Neural progenitor cell (in vitro differentiated cells): ENCODE measurements around the gene ADAM22. TPM values are rescaled to one million over a fixed set of nuclear protein-coding genes. Genes with fewer than 3 reads are reported as not detected.

Source experiments
- DNase-seq: peaks from one replicate; pipeline ENCODE4 v3.0.0-alpha.2; 2016; ENCODE audit warnings: low spot score
- H2AFZ ChIP-seq: fragments of 200-600 bp; sonication (generic); replicated peaks from 2 replicates; pipeline ENCODE4 v1.6.1; 2016; ENCODE audit warnings: antibody characterized with exemption
- H3F3A ChIP-seq: fragments of 200-600 bp; sonication (generic); 2 replicates; pipeline ENCODE4 v1.6.1; 2016; ENCODE audit warnings: antibody characterized with exemption, low read depth
- H3K27ac ChIP-seq: fragments of 200-600 bp; sonication (generic); 2 replicates; pipeline ENCODE4 v1.5.1; 2016; ENCODE audit warnings: mild to moderate bottlenecking
- H3K27me3 ChIP-seq: fragments of 200-600 bp; sonication (generic); 2 replicates; pipeline ENCODE4 v1.6.1; 2016; ENCODE audit warnings: mild to moderate bottlenecking, moderate library complexity
- H3K36me3 ChIP-seq: fragments of 200-600 bp; sonication (generic); 2 replicates; pipeline ENCODE4 v1.5.1; 2016
- H3K4me1 ChIP-seq: fragments of 200-600 bp; sonication (generic); 2 replicates; pipeline ENCODE4 v1.6.1; 2016; ENCODE audit warnings: mixed run types
- H3K4me2 ChIP-seq: fragments of 200-600 bp; sonication (generic); 2 replicates; pipeline ENCODE4 v1.6.1; 2016
- H3K4me3 ChIP-seq: fragments of 200-600 bp; sonication (generic); 2 replicates; pipeline ENCODE4 v1.5.1; 2016
- H3K79me2 ChIP-seq: fragments of 200-600 bp; sonication (generic); 2 replicates; pipeline ENCODE4 v1.6.1; 2016; ENCODE audit warnings: low read depth
- H3K9ac ChIP-seq: fragments of 200-600 bp; sonication (generic); 2 replicates; pipeline ENCODE4 v1.6.1; 2016
- H3K9me3 ChIP-seq: fragments of 200-600 bp; sonication (generic); 2 replicates; pipeline ENCODE4 v1.5.1; 2016; ENCODE audit warnings: low read depth
- H4K20me1 ChIP-seq: fragments of 200-600 bp; sonication (generic); 2 replicates; pipeline ENCODE4 v1.6.1; 2016; ENCODE audit warnings: low read depth
- H3K27ac Mint-ChIP-seq: 3 replicates; pipeline ENCODE4 v1.8.0; 2021; ENCODE audit warnings: mixed read lengths
- H3K27me3 Mint-ChIP-seq: 2 replicates; pipeline ENCODE4 v1.8.0; 2022; ENCODE audit warnings: low read depth, mild to moderate bottlenecking, inconsistent platforms, moderate library complexity, mixed read lengths; ENCODE audit not compliant: insufficient read depth
- H3K36me3 Mint-ChIP-seq: 3 replicates; pipeline ENCODE4 v1.8.0; 2021; ENCODE audit warnings: mixed read lengths
- H3K4me1 Mint-ChIP-seq: 3 replicates; pipeline ENCODE4 v1.8.0; 2021; ENCODE audit warnings: mixed read lengths
- H3K4me3 Mint-ChIP-seq: 3 replicates; pipeline ENCODE4 v1.8.0; 2021; ENCODE audit warnings: mild to moderate bottlenecking, moderate library complexity, mixed read lengths
- H3K9me3 Mint-ChIP-seq: 3 replicates; pipeline ENCODE4 v1.8.0; 2020; ENCODE audit warnings: mixed read lengths
- CTCF ChIP-seq: fragments of 200-600 bp; sonication (generic); IDR thresholded peaks from 2 replicates; pipeline ENCODE4 v1.5.1; 2017; ENCODE audit warnings: antibody characterized with exemption, mild to moderate bottlenecking
- EZH2 ChIP-seq: fragments of 200-600 bp; sonication (generic); IDR thresholded peaks from 2 replicates; pipeline ENCODE4 v1.6.1; 2017; ENCODE audit warnings: antibody characterized with exemption, mild to moderate bottlenecking, moderate library complexity
- EZH2phosphoT487 ChIP-seq: fragments of 200-600 bp; sonication (generic); IDR thresholded peaks from 2 replicates; pipeline ENCODE4 v1.6.1; 2017; ENCODE audit warnings: antibody characterized with exemption
- total RNA-seq: library from RNA; depleted of rRNA; stranded (reverse); fragments of >200 nt; gene quantifications from 2 replicates; pipeline ENCODE4 v1.2.3, GENCODE V29; 2015; ENCODE audit warnings: low replicate concordance

Gene ADAM22
- total RNA-seq, 1 donor from 2014 or later = 13.7 TPM

GRCh38 chr7:87982116-87982515 is 48.1 kb downstream of the ADAM22 start:
- H3K4me1 Mint-ChIP-seq = peaks cover 3% of the 10 kb centered on the region
- Histone ChIP-seq H3K9ac (no peak overlapping the region), H2AFZ (no peak overlapping the region), H3K4me2 (no peak overlapping the region), H3F3A (no peaks in the 10 kb centered on the region), H3K9me3 (no peaks in the 10 kb centered on the region), H4K20me1 (no peaks in the 10 kb centered on the region), H3K27ac (no peak overlapping the region), H3K36me3 (no peaks in the 10 kb centered on the region), H3K4me3 (no peak overlapping the region), H3K4me1 (no peaks in the 10 kb centered on the region), H3K27me3 (no peaks in the 10 kb centered on the region), H3K79me2 (no peaks in the 10 kb centered on the region)
- H3K36me3 Mint-ChIP-seq = no peaks in the 10 kb centered on the region
- H3K27ac Mint-ChIP-seq = no peak overlapping the region
- H3K27me3 Mint-ChIP-seq = no peaks in the 10 kb centered on the region
- DNase-seq = no peak
- no peak overlapping the region for H3K4me3 Mint-ChIP-seq
- TF ChIP-seq EZH2 = no peak
- no peak for TF ChIP-seq CTCF
- TF ChIP-seq EZH2phosphoT487 = no peak
- H3K9me3 Mint-ChIP-seq = no peaks in the 10 kb centered on the region

GRCh38 chr7:87984088-87984487 is 50.0 kb downstream of the ADAM22 start:
- Histone ChIP-seq H4K20me1 (no peaks in the 10 kb centered on the region), H3F3A (no peaks in the 10 kb centered on the region), H3K4me3 (no peak overlapping the region), H3K9me3 (no peaks in the 10 kb centered on the region), H3K79me2 (no peaks in the 10 kb centered on the region), H3K27me3 (no peaks in the 10 kb centered on the region), H3K9ac (no peak overlapping the region), H2AFZ (no peak overlapping the region), H3K36me3 (no peaks in the 10 kb centered on the region), H3K4me2 (no peak overlapping the region), H3K27ac (no peak overlapping the region), H3K4me1 (no peaks in the 10 kb centered on the region)
- TF ChIP-seq EZH2phosphoT487 (no peak), EZH2 (no peak), CTCF (no peak)
- Mint-ChIP-seq H3K9me3 (no peaks in the 10 kb centered on the region), H3K36me3 (no peaks in the 10 kb centered on the region), H3K27me3 (no peaks in the 10 kb centered on the region), H3K4me3 (no peak overlapping the region), H3K4me1 (peaks cover 3% of the 10 kb centered on the region), H3K27ac (no peak overlapping the region)
- DNase-seq = no peak

- Histone ChIP-seq H3K27ac (no peak overlapping the region), H4K20me1 (no peaks in the 10 kb centered on the region), H3K9me3 (no peaks in the 10 kb centered on the region), H3K4me1 (no peaks in the 10 kb centered on the region), H3K36me3 (no peaks in the 10 kb centered on the region), H3K79me2 (no peaks in the 10 kb centered on the region), H3K9ac (no peak overlapping the region), H3F3A (no peaks in the 10 kb centered on the region), H3K4me2 (no peak overlapping the region), H3K4me3 (no peak overlapping the region), H2AFZ (no peak overlapping the region), H3K27me3 (no peaks in the 10 kb centered on the region)
- H3K4me1 Mint-ChIP-seq = no peaks in the 10 kb centered on the region
- DNase-seq = no peak
- TF ChIP-seq EZH2phosphoT487 (no peak), EZH2 (no peak), CTCF (no peak)
- peaks cover 2% of the 10 kb centered on the region for H3K27me3 Mint-ChIP-seq
- H3K4me3 Mint-ChIP-seq = no peak overlapping the region
- H3K27ac Mint-ChIP-seq = no peak overlapping the region
- H3K36me3 Mint-ChIP-seq = peaks cover 2% of the 10 kb centered on the region
- H3K9me3 Mint-ChIP-seq = no peaks in the 10 kb centered on the region
Observed at GRCh38 chr7:87993269-87993668, 59.2 kb downstream of the ADAM22 start.

GRCh38 chr7:87999261-87999660 is 65.2 kb downstream of the ADAM22 start:
- Mint-ChIP-seq H3K9me3 (no peaks in the 10 kb centered on the region), H3K4me3 (no peak overlapping the region), H3K27ac (no peak overlapping the region), H3K27me3 (no peaks in the 10 kb centered on the region), H3K36me3 (peaks cover 2% of the 10 kb centered on the region), H3K4me1 (peaks cover 3% of the 10 kb centered on the region)
- no peak overlapping the region for H2AFZ ChIP-seq
- no peak for DNase-seq
- no peaks in the 10 kb centered on the region for H3F3A ChIP-seq
- H3K27ac ChIP-seq = no peak overlapping the region
- no peaks in the 10 kb centered on the region for H3K9me3 ChIP-seq
- H3K9ac ChIP-seq = no peak overlapping the region
- H3K4me2 ChIP-seq = no peak overlapping the region
- no peaks in the 10 kb centered on the region for H3K36me3 ChIP-seq
- H3K4me1 ChIP-seq = no peaks in the 10 kb centered on the region
- H3K79me2 ChIP-seq = no peaks in the 10 kb centered on the region
- H3K4me3 ChIP-seq = no peak overlapping the region
- H4K20me1 ChIP-seq = no peaks in the 10 kb centered on the region
- no peaks in the 10 kb centered on the region for H3K27me3 ChIP-seq
- TF ChIP-seq EZH2phosphoT487 (no peak), EZH2 (no peak), CTCF (no peak)
